SK-N-SH (cell line): ENCODE data around the gene FAM120C. TPM values are rescaled to one million over a fixed set of nuclear protein-coding genes. Genes with fewer than 3 reads are reported as not detected.

Source experiments
- CTCF ChIA-PET: fragments of 300-600, 350-600 bp; formaldehyde crosslinking; extraction: SDS; loops from one replicate; lab custom pipeline; 2021; lab: Yijun Ruan, JAX
- POLR2A ChIA-PET: fragments of 350-600 bp; sonication (Branson Sonifier 250); formaldehyde crosslinking; extraction: SDS; loops from one replicate; lab custom pipeline; 2020; ENCODE audit warnings: antibody characterized with exemption, inconsistent platforms; lab: Yijun Ruan, JAX
- DNase-seq: peaks from one replicate; pipeline ENCODE4 v3.0.0; 2012
- H2AFZ ChIP-seq: fragments of 200-600 bp; sonication (generic); 2 replicates; pipeline ENCODE4 v1.8.1; 2016; ENCODE audit warnings: antibody characterized with exemption, mild to moderate bottlenecking, low read depth
- H3F3A ChIP-seq: fragments of 200-600 bp; sonication (generic); replicated peaks from 2 replicates; pipeline ENCODE3; 2016; ENCODE audit warnings: antibody characterized with exemption, mild to moderate bottlenecking; ENCODE audit not compliant: insufficient read depth
- H3K27ac ChIP-seq, 2 experiments: fragments of 200-500 bp in 1 of 2; fragments of 200-600 bp in 1 of 2; sonication (Bioruptor generic) in 1 of 2; sonication (generic), shearing (Covaris generic) in 1 of 2; 2 replicates each; pipeline versions ENCODE4 v1.5.1 to v1.6.1; 2014 to 2016; ENCODE audit warnings: low read depth in 2 of 2, inconsistent platforms in 1 of 2, low read length in 1 of 2, mild to moderate bottlenecking in 1 of 2, mixed read lengths in 1 of 2
- H3K27me3 ChIP-seq: fragments of 200-600 bp; sonication (generic), shearing (Covaris generic); 2 replicates; pipeline ENCODE4 v1.6.1; 2016; ENCODE audit warnings: mixed run types; ENCODE audit not compliant: insufficient read depth
- H3K36me3 ChIP-seq, 2 experiments: fragments of 200-500 bp in 1 of 2; fragments of 200-600 bp in 1 of 2; sonication (Bioruptor generic) in 1 of 2; sonication (generic) in 1 of 2; replicated peaks in 1 of 2; 2 replicates each; pipeline versions ENCODE3 to v1.5.1; 2014 to 2016; ENCODE audit warnings: low read length in 1 of 2, mild to moderate bottlenecking in 1 of 2; ENCODE audit not compliant: insufficient read depth in 2 of 2, control insufficient read depth in 1 of 2
- H3K4me1 ChIP-seq, 2 experiments: fragments of 200-500 bp in 1 of 2; fragments of 200-600 bp in 1 of 2; sonication (Bioruptor generic) in 1 of 2; sonication (generic), shearing (Covaris generic) in 1 of 2; 2 replicates each; pipeline versions ENCODE4 v1.5.1 to v1.6.1; 2014 to 2016; ENCODE audit warnings: low read depth in 1 of 2, low read length in 1 of 2, mixed run types in 1 of 2; ENCODE audit not compliant: insufficient read depth in 2 of 2, control insufficient read depth in 1 of 2
- H3K4me2 ChIP-seq: fragments of 200-600 bp; sonication (generic), shearing (Covaris generic); 2 replicates; pipeline ENCODE4 v1.6.1; 2017; ENCODE audit warnings: mixed run types
- H3K4me3 ChIP-seq, 2 experiments: fragments of 200-500 bp in 1 of 2; fragments of 200-600 bp in 1 of 2; sonication (Bioruptor generic) in 1 of 2; sonication (generic), shearing (Covaris generic) in 1 of 2; 2 replicates each; pipeline versions ENCODE4 v1.5.1 to v1.8.1; 2014 to 2016; ENCODE audit warnings: low read depth in 2 of 2, inconsistent platforms in 1 of 2, low read length in 1 of 2, mild to moderate bottlenecking in 1 of 2, mixed read lengths in 1 of 2, moderate library complexity in 1 of 2
- H3K79me2 ChIP-seq: fragments of 200-600 bp; sonication (generic); 2 replicates; pipeline ENCODE4 v1.8.1; 2017; ENCODE audit warnings: mild to moderate bottlenecking; ENCODE audit not compliant: insufficient read depth
- H3K9ac ChIP-seq: fragments of 200-600 bp; sonication (generic); 2 replicates; pipeline ENCODE4 v1.6.1; 2017; ENCODE audit warnings: mixed run types
- H3K9me2 ChIP-seq: fragments of 200-600 bp; sonication (generic); 2 replicates; pipeline ENCODE4 v1.6.1; 2017; ENCODE audit warnings: mixed run types
- H3K9me3 ChIP-seq: fragments of 200-600 bp; sonication (generic); 2 replicates; pipeline ENCODE4 v1.6.1; 2017; ENCODE audit warnings: mixed run types, mild to moderate bottlenecking, moderate library complexity
- H4K20me1 ChIP-seq: fragments of 200-600 bp; sonication (generic); 2 replicates; pipeline ENCODE4 v1.6.1; 2017; ENCODE audit warnings: mild to moderate bottlenecking, mixed run types; ENCODE audit not compliant: insufficient read depth
- CHD2 ChIP-seq: fragments of 150-350 bp; IDR thresholded peaks from 2 replicates; pipeline ENCODE4 v1.6.1; 2018; ENCODE audit warnings: low read length; ENCODE audit not compliant: partially characterized antibody
- ELF1 ChIP-seq: IDR thresholded peaks from 2 replicates; pipeline ENCODE4 v1.4.0; 2012
- FOSL2 ChIP-seq: IDR thresholded peaks from 2 replicates; pipeline ENCODE4 v1.4.0; 2012; ENCODE audit warnings: low read depth, mild to moderate bottlenecking, moderate library complexity, borderline replicate concordance
- FOXM1 ChIP-seq: IDR thresholded peaks from 2 replicates; pipeline ENCODE4 v1.4.0; 2012; ENCODE audit warnings: low read depth, mild to moderate bottlenecking
- GABPA ChIP-seq: IDR thresholded peaks from 2 replicates; pipeline ENCODE4 v1.4.0; 2012; ENCODE audit warnings: low read depth, mild to moderate bottlenecking
- GATA2 ChIP-seq: sonication (generic); formaldehyde crosslinking; IDR thresholded peaks from 2 replicates; pipeline ENCODE4 v1.5.0; 2020; ENCODE audit warnings: mild to moderate bottlenecking, missing genetic modification reagents
- MXI1 ChIP-seq: IDR thresholded peaks from 2 replicates; pipeline ENCODE4 v1.6.1; 2012; ENCODE audit warnings: mild to moderate bottlenecking, low read depth, low read length, improper control_type of control experiment
- NFIC ChIP-seq: IDR thresholded peaks from 2 replicates; pipeline ENCODE4 v1.4.0; 2012; ENCODE audit warnings: borderline replicate concordance
- RAD21 ChIP-seq: IDR thresholded peaks from 2 replicates; pipeline ENCODE4 v1.6.1; 2012; ENCODE audit warnings: mild to moderate bottlenecking, low read length
- RCOR1 ChIP-seq: fragments of 150-350 bp; IDR thresholded peaks from 2 replicates; pipeline ENCODE4 v1.6.1; 2017; ENCODE audit warnings: antibody characterized with exemption, low read length
- RFX5 ChIP-seq: IDR thresholded peaks from 2 replicates; pipeline ENCODE4 v1.6.1; 2012; ENCODE audit warnings: mild to moderate bottlenecking, improper control_type of control experiment, low read length
- RXRA ChIP-seq: IDR thresholded peaks from 2 replicates; pipeline ENCODE4 v1.4.0; 2012; ENCODE audit warnings: low read depth, mild to moderate bottlenecking, borderline replicate concordance
- SIN3A ChIP-seq: IDR thresholded peaks from 2 replicates; pipeline ENCODE4 v1.6.1; 2012; ENCODE audit warnings: low read depth, mild to moderate bottlenecking, low read length, moderate library complexity, borderline replicate concordance
- TAF1 ChIP-seq: IDR thresholded peaks from 2 replicates; pipeline ENCODE4 v1.6.1; 2012; ENCODE audit warnings: low read depth, mild to moderate bottlenecking, low read length, moderate library complexity, borderline replicate concordance
- TCF12 ChIP-seq: IDR thresholded peaks from 2 replicates; pipeline ENCODE4 v1.4.0; 2012
- WGBS: methylation state at CpG from one replicate; pipeline ENCODE4 v1.1.6; 2017; ENCODE audit warnings: low lambda C conversion rate; 5-methylcytosine and 5-hydroxymethylcytosine counted together
- polyA plus RNA-seq, 3 experiments: library from polyadenylated mRNA; depleted of rRNA; stranded (reverse); fragments of >200 nt; gene quantifications; 2 replicates each; pipeline ENCODE4 v1.2.3, GENCODE V29; 2012
- TF ChIP-seq, protein P1 (sequence below): IDR thresholded peaks from 2 replicates; pipeline ENCODE4 v1.4.0; 2012; ENCODE audit warnings: low read depth, borderline replicate concordance
- TF ChIP-seq, protein P2 (sequence below): IDR thresholded peaks from 2 replicates; pipeline ENCODE4; 2012
- TF ChIP-seq, protein P3 (sequence below): fragments of 200-600 bp; sonication (generic); IDR thresholded peaks from 2 replicates; pipeline ENCODE4 v1.6.1; 2017; ENCODE audit warnings: antibody characterized with exemption, mild to moderate bottlenecking, moderate library complexity
- TF ChIP-seq, protein P4 (sequence below): IDR thresholded peaks from 2 replicates; pipeline ENCODE4 v1.6.1; 2012; ENCODE audit warnings: mild to moderate bottlenecking, low read depth, low read length, moderate library complexity

FAM120C gene
- polyA plus RNA-seq, 1 of the 3 experiments (the other 2 are of a cell fraction), result 6.0 TPM

DNA sequence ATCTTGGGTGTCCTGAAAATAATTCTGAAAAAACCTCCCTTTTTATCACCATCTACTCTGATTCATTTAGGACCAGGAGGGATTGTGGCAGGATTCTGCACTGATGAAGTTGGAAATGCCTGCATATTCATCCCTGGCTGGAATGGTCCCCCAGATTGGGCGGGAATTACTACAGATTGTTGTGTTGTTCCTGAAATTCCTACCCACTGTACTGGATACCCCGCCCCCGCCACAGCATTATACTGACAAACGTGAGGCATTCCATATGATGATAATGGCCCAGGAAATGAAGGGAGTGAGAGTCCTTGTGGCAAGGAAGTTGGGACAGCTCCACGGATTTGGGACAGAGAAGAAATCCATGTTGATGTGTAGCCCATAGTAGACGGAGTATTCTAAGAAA, 15.2 kb upstream of the FAM120C start:
- Histone ChIP-seq H3K4me3 (no peak overlapping the region), H3K9me3 (no peaks in the 10 kb centered on the region; the same call in 1 of the 2 replicates), H3K4me1 (peaks cover 0 to 3% of the 10 kb centered on the region in 2 experiments; a peak in 2 of 4 replicates), H3K9ac (no peak overlapping the region), H2AFZ (no peak overlapping the region), H3K9me2 (no peaks in the 10 kb centered on the region), H3K4me2 (no peak overlapping the region), H4K20me1 (no peaks in the 10 kb centered on the region), H3K27me3 (no peaks in the 10 kb centered on the region), H3K79me2 (no peaks in the 10 kb centered on the region), H3F3A (peaks cover 3% of the 10 kb centered on the region), H3K36me3 (no peaks in the 10 kb centered on the region), H3K27ac (no peak overlapping the region)
- DNase-seq, result no peak
- 32% methylated on average over 6 of the region's 6 CpGs for WGBS
- TF ChIP-seq GATA2 (CRISPR knock-in tag) (no peak), MXI1 (no peak)
- TF ChIP-seq, protein P1, sequence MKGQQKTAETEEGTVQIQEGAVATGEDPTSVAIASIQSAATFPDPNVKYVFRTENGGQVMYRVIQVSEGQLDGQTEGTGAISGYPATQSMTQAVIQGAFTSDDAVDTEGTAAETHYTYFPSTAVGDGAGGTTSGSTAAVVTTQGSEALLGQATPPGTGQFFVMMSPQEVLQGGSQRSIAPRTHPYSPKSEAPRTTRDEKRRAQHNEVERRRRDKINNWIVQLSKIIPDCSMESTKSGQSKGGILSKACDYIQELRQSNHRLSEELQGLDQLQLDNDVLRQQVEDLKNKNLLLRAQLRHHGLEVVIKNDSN, result no peak
- CTCF ChIA-PET, result no interaction called here
- POLR2A ChIA-PET, result interaction anchor here (0.6 kb wide), 1 partner anchor 615 kb away, joined by 3 read pairs; no protein-coding TSS in a partner anchor

DNA sequence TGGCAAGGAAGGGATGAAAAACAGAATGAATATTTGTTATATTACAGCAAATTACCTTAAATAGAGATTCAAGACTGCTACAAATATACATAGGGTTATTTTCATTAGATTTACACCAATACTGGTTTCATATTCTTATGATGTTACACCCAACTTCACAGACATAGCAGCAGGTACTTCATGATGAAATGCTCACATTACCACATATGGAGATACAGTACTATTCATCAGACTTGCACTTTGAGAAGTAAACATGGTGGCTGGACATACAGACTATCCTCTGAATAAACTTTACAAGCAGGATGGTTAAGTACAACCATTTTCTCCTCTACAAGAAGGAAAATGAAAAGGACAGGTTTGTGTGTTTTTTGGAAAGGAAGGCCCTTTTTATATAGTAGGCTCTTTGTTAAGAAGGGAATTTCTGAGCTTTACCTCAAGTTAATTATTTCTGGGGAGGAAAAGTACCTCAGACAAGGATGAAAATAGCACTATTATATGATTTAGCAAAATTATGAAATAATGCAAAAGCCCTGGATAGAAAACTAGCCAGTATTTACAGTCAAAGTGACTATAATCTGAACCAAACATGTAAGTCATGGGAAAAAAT, 12.0 kb upstream of the FAM120C start:
- H3F3A ChIP-seq, result peaks cover 5% of the 10 kb centered on the region
- no peak for DNase-seq
- no peaks in the 10 kb centered on the region for H3K9me2 ChIP-seq
- H3K9me3 ChIP-seq, result no peaks in the 10 kb centered on the region
- ChIA-PET CTCF (no interaction called here), POLR2A (no interaction called here)
- H3K27ac ChIP-seq, result no peak overlapping the region
- peaks cover 0 to 3% of the 10 kb centered on the region in 2 experiments; a peak in 2 of 4 replicates for H3K4me1 ChIP-seq
- no peaks in the 10 kb centered on the region for H3K79me2 ChIP-seq
- H4K20me1 ChIP-seq, result no peaks in the 10 kb centered on the region
- H3K9ac ChIP-seq, result no peak overlapping the region
- no peaks in the 10 kb centered on the region for H3K27me3 ChIP-seq
- no peak overlapping the region for H3K4me2 ChIP-seq
- H2AFZ ChIP-seq, result no peak overlapping the region
- no peak overlapping the region for H3K4me3 ChIP-seq
- H3K36me3 ChIP-seq, result no peaks in the 10 kb centered on the region
- TF ChIP-seq GABPA, result no peak
- TF ChIP-seq TAF1, result no peak
- no peak for TF ChIP-seq ELF1
- TF ChIP-seq RXRA, result no peak
- TF ChIP-seq CHD2, result no peak
- TF ChIP-seq, protein P2, sequence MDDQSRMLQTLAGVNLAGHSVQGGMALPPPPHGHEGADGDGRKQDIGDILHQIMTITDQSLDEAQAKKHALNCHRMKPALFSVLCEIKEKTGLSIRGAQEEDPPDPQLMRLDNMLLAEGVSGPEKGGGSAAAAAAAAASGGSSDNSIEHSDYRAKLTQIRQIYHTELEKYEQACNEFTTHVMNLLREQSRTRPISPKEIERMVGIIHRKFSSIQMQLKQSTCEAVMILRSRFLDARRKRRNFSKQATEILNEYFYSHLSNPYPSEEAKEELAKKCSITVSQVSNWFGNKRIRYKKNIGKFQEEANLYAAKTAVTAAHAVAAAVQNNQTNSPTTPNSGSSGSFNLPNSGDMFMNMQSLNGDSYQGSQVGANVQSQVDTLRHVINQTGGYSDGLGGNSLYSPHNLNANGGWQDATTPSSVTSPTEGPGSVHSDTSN, result no peak
- TF ChIP-seq FOXM1, result no peak
- no peak for TF ChIP-seq SIN3A
- no peak for TF ChIP-seq RFX5
- TF ChIP-seq RCOR1, result no peak
- TF ChIP-seq, protein P1, result no peak
- TF ChIP-seq NFIC, result no peak
- TF ChIP-seq RAD21, result no peak
- TF ChIP-seq, protein P3, sequence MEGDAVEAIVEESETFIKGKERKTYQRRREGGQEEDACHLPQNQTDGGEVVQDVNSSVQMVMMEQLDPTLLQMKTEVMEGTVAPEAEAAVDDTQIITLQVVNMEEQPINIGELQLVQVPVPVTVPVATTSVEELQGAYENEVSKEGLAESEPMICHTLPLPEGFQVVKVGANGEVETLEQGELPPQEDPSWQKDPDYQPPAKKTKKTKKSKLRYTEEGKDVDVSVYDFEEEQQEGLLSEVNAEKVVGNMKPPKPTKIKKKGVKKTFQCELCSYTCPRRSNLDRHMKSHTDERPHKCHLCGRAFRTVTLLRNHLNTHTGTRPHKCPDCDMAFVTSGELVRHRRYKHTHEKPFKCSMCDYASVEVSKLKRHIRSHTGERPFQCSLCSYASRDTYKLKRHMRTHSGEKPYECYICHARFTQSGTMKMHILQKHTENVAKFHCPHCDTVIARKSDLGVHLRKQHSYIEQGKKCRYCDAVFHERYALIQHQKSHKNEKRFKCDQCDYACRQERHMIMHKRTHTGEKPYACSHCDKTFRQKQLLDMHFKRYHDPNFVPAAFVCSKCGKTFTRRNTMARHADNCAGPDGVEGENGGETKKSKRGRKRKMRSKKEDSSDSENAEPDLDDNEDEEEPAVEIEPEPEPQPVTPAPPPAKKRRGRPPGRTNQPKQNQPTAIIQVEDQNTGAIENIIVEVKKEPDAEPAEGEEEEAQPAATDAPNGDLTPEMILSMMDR, result no peak
- TF ChIP-seq, protein P4, sequence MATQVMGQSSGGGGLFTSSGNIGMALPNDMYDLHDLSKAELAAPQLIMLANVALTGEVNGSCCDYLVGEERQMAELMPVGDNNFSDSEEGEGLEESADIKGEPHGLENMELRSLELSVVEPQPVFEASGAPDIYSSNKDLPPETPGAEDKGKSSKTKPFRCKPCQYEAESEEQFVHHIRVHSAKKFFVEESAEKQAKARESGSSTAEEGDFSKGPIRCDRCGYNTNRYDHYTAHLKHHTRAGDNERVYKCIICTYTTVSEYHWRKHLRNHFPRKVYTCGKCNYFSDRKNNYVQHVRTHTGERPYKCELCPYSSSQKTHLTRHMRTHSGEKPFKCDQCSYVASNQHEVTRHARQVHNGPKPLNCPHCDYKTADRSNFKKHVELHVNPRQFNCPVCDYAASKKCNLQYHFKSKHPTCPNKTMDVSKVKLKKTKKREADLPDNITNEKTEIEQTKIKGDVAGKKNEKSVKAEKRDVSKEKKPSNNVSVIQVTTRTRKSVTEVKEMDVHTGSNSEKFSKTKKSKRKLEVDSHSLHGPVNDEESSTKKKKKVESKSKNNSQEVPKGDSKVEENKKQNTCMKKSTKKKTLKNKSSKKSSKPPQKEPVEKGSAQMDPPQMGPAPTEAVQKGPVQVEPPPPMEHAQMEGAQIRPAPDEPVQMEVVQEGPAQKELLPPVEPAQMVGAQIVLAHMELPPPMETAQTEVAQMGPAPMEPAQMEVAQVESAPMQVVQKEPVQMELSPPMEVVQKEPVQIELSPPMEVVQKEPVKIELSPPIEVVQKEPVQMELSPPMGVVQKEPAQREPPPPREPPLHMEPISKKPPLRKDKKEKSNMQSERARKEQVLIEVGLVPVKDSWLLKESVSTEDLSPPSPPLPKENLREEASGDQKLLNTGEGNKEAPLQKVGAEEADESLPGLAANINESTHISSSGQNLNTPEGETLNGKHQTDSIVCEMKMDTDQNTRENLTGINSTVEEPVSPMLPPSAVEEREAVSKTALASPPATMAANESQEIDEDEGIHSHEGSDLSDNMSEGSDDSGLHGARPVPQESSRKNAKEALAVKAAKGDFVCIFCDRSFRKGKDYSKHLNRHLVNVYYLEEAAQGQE, result no peak
- TF ChIP-seq FOSL2, result no peak
- TF ChIP-seq MXI1, result no peak
- TF ChIP-seq TCF12, result no peak
